ENCODE results near the gene GJD3.

The GJD3 gene

DNA sequence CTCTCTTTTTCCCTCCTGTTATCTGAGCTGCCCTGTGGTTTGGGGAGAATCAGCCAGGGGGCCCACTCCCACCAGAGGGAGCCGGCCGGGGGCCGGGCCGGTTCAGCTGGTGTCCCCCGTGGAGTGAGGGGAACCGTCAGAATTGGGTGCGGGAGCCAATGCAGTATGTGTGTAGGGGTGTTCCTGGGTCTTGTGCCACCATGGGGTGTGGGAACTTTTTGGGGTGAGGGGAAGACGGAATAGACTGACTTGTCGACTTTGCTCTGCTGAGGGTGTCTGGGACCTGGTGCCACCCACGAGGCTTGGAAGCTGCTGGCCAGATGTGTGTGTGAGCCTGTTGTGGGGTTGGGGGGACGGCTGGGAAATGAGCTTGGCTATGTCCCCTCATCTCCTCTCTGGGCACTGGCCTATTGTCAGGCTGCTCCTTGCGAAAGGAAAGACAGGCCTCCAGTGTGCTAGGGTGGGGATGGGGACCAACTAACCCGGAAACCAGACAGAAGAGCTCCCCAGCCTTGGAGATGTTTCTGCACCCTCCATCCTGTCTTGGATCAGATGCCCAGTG is 45.6 kb downstream of the GJD3 start:
- Histone ChIP-seq H3K4me1 (ENCODE audit: insufficient read depth, low read length) (peaks cover 34% of the 10 kb centered on the region; the same call in 1 of the 2 replicates), H3K9me3 (ENCODE audit: insufficient read depth, low read depth, low read length) (no peaks in the 10 kb centered on the region), H3K9ac (ENCODE audit: low read depth, low read length) (peak overlapping the region; percentile 75; the same call in 1 of the 2 replicates), H3K4me3 (ENCODE audit: low read length) (peak overlapping the region; percentile 73), H3K36me3 (ENCODE audit: insufficient read depth, low read length) (no peaks in the 10 kb centered on the region), H3K27ac (ENCODE audit: low read depth, low read length) (no peak overlapping the region), H3K27me3 (ENCODE audit: insufficient read depth, low read length) (peaks cover 32% of the 10 kb centered on the region)
- WGBS: 25% methylated on average over 13 of the region's 13 CpGs

DNA sequence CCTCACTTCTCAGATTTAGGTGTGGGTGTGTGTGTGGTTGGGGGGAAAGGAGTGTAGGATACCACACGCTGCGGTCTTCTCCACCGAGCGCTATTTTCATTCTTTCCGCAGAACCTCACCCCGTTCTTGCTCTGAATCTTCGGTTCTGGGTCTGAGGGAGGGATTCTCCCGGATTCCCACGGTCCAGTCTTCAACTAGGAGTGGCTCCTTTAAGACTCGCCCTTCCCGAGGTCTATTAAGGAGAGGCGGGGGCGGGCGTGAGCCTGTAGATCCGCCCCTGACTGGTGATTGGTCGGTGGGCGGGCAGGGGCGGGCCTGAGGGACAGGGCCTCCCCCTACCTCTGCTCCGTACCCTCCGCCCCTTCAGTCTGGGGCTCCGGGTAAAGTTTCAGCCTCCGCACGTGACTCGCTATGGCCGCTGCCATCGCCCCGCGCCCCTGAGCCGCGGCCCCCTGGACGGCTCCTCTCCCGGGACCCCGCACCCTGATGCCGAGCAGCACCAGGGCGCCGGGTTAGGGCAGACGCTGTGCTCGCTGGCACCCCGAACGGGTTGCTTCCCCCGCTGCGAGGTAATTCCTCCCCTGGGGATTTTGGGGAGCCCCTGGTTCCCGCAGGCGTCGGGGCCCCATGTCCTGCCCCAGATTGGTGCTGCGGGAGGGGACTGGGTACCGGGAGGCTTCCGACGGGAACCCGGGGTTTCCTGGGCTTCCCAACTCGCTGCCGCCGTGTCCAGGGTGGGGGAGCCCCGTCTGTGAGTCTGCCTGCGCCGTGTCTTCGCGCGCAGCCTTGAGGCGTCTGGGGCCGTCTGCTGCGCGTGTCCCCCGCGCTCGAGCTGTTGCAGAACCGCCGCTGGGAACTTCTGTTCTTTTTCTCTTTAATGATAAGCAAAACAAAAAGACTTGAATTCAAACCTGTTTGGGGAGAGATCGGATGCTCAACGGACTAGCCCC is 46.4 kb downstream of the GJD3 start:
- 1% methylated on average over 70 of the region's 70 CpGs for WGBS
- Histone ChIP-seq H3K36me3 (ENCODE audit: insufficient read depth, low read length) (no peaks in the 10 kb centered on the region), H3K9ac (ENCODE audit: low read depth, low read length) (peak overlapping the region; percentile 75), H3K4me1 (ENCODE audit: insufficient read depth, low read length) (peaks cover 40% of the 10 kb centered on the region), H3K4me3 (ENCODE audit: low read length) (peak overlapping the region; percentile 73), H3K27me3 (ENCODE audit: insufficient read depth, low read length) (peaks cover 32% of the 10 kb centered on the region), H3K9me3 (ENCODE audit: insufficient read depth, low read depth, low read length) (no peaks in the 10 kb centered on the region), H3K27ac (ENCODE audit: low read depth, low read length) (no peak overlapping the region)

DNA sequence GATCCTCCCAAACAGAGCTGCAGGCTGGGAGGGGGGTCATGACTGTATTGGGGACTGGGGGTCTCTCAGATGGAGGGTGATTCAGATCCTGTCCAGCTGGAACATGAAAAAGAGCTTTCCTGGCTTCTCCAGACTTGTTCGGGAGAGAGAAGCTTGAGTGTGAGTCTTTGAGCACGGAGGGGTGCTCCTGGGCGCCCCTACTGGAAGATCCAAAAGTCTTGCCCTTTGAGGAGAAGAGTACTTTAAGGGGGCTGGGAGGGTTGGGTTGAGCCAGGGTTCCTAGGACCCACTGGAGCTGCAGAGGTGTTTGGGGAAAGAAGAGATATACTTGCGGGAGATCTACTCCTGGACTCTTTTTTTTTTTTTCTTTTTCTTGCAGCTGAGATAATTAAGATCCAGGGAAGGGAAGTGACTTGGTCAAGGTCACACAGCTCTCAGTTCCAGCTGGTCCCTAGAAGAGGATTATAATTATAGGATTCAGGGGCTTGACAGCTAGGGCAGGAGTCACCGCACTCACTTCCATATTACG is 47.1 kb downstream of the GJD3 start:
- peaks cover 37% of the 10 kb centered on the region for H3K4me1 ChIP-seq (ENCODE audit: insufficient read depth, low read length)
- H3K27ac ChIP-seq (ENCODE audit: low read depth, low read length): no peak overlapping the region
- H3K9me3 ChIP-seq (ENCODE audit: insufficient read depth, low read depth, low read length): no peaks in the 10 kb centered on the region
- H3K9ac ChIP-seq (ENCODE audit: low read depth, low read length): peak overlapping the region; percentile 42; the same call in 1 of the 2 replicates
- peak overlapping the region; percentile 73 for H3K4me3 ChIP-seq (ENCODE audit: low read length)
- WGBS: 2% methylated on average over 6 of the region's 6 CpGs
- H3K36me3 ChIP-seq (ENCODE audit: insufficient read depth, low read length): no peaks in the 10 kb centered on the region
- peaks cover 32% of the 10 kb centered on the region for H3K27me3 ChIP-seq (ENCODE audit: insufficient read depth, low read length)

DNA sequence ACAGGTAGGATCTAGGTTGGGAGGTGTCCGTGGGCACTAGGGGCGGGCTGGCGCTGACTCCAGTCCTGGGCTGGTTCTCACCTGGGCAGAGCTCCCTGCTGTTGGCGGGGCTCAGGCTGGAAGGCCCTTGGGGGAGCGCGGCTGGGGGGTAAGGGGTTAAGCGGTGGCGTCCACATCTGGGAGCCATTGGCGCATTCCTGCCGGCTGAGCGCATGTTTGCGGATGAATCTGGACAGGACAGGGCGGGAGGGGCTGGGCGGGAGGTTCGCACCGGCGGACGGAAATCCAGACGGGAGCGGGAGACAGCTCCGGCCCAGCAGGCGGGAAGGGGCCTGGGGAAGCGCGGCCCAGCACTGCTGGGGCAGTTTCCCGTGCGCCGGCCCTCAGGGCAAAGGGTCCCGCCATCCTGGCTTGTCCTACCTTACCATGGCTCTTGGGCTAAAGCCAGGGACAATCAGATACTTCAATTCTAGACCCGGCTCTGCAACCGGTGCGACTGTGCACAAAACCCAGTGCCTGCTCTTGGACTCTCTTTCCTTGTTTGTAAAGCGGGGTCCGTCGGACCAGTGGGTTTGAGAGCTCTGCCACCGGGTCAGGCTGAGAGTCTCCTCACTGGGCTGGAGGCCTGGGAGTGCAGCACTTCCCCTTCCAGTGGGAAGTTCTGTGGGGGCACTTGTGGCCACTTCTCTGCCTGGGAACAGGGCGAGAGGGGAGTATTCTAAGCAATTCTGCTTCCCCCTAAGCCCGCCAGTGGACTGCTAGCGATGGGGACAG is 47.8 kb downstream of the GJD3 start:
- H3K4me3 ChIP-seq (ENCODE audit: low read length): peak overlapping the region; percentile 73
- H3K27me3 ChIP-seq (ENCODE audit: insufficient read depth, low read length): peaks cover 32% of the 10 kb centered on the region
- peaks cover 31% of the 10 kb centered on the region for H3K4me1 ChIP-seq (ENCODE audit: insufficient read depth, low read length)
- no peaks in the 10 kb centered on the region for H3K36me3 ChIP-seq (ENCODE audit: insufficient read depth, low read length)
- no peaks in the 10 kb centered on the region for H3K9me3 ChIP-seq (ENCODE audit: insufficient read depth, low read depth, low read length)
- 4% methylated on average over 38 of the region's 38 CpGs for WGBS
- no peak overlapping the region for H3K27ac ChIP-seq (ENCODE audit: low read depth, low read length)
- H3K9ac ChIP-seq (ENCODE audit: low read depth, low read length): peak overlapping the region; percentile 42

DNA sequence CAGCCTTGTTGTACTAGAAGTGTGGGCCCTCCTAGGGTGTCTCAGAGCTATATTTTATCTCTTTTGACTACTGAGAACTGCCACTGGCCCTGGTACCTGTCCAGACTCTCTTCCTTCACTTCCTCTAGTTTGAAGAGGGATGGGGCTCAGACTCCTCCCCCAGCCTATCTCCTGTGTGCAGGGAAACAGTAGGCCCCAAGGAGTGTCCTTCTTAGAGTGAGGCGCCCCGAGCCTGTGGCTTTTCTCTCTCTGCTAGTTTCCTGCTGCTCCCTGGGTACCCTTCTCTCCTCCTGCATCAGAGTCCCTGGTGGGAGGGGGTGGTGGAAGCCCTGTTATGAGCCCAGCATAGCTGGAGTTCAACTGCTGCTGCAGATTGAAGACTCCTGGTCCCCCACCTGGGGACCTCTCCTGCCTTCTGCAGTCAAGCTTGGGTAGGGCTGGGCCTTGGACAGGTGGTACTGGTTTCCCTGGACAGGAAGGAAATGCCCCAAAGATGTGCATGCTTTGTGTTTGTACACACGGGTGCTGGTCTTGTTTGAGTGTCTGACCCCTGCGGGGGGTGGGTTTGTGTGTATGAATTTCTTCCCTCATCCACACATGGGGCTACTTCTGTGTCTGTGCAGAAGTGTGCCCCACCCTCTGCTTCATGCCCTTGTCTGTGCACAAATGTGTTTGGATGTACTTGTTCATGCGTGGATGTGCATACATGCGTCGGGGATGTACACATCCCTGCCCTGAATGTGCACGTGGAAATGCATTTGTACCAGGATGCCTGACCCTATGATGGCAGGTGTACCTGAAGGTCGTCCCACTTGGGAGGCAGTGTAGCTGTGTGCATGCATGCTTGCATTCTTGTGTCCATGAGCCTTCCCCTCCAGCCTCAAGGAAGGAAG is 48.6 kb downstream of the GJD3 start:
- Histone ChIP-seq H3K4me1 (ENCODE audit: insufficient read depth, low read length) (peaks cover 23% of the 10 kb centered on the region), H3K27ac (ENCODE audit: low read depth, low read length) (no peak overlapping the region), H3K9me3 (ENCODE audit: insufficient read depth, low read depth, low read length) (no peaks in the 10 kb centered on the region), H3K4me3 (ENCODE audit: low read length) (peak overlapping the region; percentile 73), H3K36me3 (ENCODE audit: insufficient read depth, low read length) (no peaks in the 10 kb centered on the region), H3K27me3 (ENCODE audit: insufficient read depth, low read length) (peaks cover 32% of the 10 kb centered on the region), H3K9ac (ENCODE audit: low read depth, low read length) (no peak overlapping the region)
- 68% methylated on average over 9 of the region's 9 CpGs for WGBS

DNA sequence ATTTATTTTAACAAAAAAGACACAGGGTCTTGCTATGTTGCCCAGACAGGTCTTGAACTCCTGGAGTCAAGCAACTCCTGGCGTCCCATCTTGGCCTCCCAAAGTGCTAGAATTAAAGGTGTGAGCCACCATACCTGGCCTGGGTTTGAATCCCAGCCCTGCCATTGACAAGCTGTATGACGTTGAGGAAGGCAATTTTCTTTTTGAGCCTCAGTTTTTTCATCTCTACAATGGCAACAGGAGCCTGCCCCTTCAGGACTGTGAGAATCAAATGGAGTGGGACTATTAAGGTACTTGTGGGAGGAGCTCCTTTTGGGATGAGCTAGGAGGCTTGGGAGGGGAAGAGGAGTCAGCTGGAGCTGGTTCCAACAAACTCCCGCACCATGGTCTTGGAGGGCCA is 49.3 kb downstream of the GJD3 start:
- Histone ChIP-seq H3K9me3 (ENCODE audit: insufficient read depth, low read depth, low read length) (no peaks in the 10 kb centered on the region), H3K4me1 (ENCODE audit: insufficient read depth, low read length) (peaks cover 22% of the 10 kb centered on the region), H3K27ac (ENCODE audit: low read depth, low read length) (no peak overlapping the region), H3K36me3 (ENCODE audit: insufficient read depth, low read length) (no peaks in the 10 kb centered on the region), H3K4me3 (ENCODE audit: low read length) (no peak overlapping the region), H3K9ac (ENCODE audit: low read depth, low read length) (no peak overlapping the region), H3K27me3 (ENCODE audit: insufficient read depth, low read length) (peaks cover 32% of the 10 kb centered on the region)
- WGBS: 87% methylated on average over 3 of the region's 3 CpGs

DNA sequence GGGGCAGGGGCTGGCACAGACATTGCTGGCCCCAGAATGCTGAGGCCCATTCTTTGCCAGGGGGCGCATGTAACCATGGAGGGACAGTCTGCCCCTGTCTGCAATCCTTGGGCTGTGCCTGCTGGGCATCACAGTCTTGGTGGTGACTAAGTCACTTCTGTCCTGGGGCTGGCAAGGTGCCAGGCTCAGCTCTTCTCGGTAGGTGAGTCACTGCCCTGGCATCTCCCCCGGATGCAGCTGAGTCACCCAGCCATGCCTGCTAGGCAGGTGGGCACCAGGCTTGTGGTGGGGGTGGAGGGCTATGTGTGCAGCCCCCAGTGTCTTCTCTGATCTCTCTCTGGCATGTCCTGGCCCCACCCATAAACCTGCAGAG is 50.0 kb downstream of the GJD3 start:
- Histone ChIP-seq H3K9me3 (ENCODE audit: insufficient read depth, low read depth, low read length) (no peaks in the 10 kb centered on the region), H3K9ac (ENCODE audit: low read depth, low read length) (no peak overlapping the region), H3K27me3 (ENCODE audit: insufficient read depth, low read length) (peaks cover 32% of the 10 kb centered on the region), H3K4me3 (ENCODE audit: low read length) (no peak overlapping the region), H3K27ac (ENCODE audit: low read depth, low read length) (no peak overlapping the region), H3K36me3 (ENCODE audit: insufficient read depth, low read length) (no peaks in the 10 kb centered on the region), H3K4me1 (ENCODE audit: insufficient read depth, low read length) (peaks cover 25% of the 10 kb centered on the region)
- WGBS: 75% methylated on average over 3 of the region's 3 CpGs

DNA sequence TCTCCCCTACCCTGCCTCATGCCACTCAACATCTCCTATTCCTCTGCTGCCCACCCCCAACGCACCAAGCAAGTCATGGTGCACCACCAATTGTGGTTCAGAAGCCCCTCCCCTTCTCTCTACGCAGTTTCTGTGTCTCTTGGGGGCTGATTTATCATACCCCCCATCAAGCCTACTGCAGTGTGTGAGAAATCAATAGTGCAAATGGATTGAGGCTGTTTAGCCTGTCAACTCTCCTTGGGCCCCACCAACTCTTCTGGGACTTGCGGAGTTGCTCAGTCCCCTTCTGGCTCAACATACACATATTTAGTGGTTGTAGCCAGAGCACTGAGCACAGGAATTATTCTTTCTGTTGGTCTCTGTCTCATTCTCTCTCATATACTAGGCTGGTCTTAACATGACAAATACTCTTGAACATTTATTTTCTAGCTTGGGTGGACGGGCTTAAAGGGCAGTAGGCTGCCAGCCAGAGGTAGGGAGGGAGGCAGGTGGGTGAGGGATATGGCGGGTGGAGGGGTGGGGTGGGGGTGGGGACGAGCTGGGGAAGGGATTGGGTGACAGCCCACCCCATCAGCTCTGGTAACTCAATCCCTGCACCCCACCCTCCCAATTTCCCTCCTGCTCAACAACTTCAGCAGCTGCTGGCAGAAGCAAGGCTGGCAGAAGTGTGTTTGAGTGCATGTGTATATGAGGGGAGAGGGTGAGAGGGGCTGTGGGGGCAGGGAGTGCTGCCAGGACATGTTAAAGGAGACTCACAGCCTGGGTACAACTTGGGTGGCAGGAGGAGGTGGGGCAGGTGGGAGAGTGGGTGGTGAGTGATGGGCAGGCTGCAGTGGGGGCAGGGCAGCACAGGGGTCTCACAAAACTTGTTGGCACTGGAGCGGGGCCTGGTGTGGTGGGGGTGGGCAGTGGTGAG is 50.6 kb downstream of the GJD3 start:
- peaks cover 28% of the 10 kb centered on the region for H3K27me3 ChIP-seq (ENCODE audit: insufficient read depth, low read length)
- peaks cover 25% of the 10 kb centered on the region for H3K4me1 ChIP-seq (ENCODE audit: insufficient read depth, low read length)
- H3K27ac ChIP-seq (ENCODE audit: low read depth, low read length): no peak overlapping the region

More for the DNA sequence above, 50.6 kb downstream of the GJD3 start:
- Histone ChIP-seq H3K4me3 (ENCODE audit: low read length) (no peak overlapping the region), H3K9ac (ENCODE audit: low read depth, low read length) (no peak overlapping the region), H3K36me3 (ENCODE audit: insufficient read depth, low read length) (no peaks in the 10 kb centered on the region), H3K9me3 (ENCODE audit: insufficient read depth, low read depth, low read length) (no peaks in the 10 kb centered on the region)
- WGBS: 73% methylated on average over 4 of the region's 7 CpGs

Measured in HUES64 (cell line).